NT2/D1 (cell line): ENCODE results near the gene SSH2.

ENCODE experiments used
- SUZ12 ChIP-seq: IDR thresholded peaks from 2 replicates; pipeline ENCODE4 v1.6.1; 2011; ENCODE audit not compliant: insufficient read length, insufficient read depth; ENCODE audit errors: extremely low read depth
- YY1 ChIP-seq: IDR thresholded peaks from 2 replicates; pipeline ENCODE4 v1.6.1; 2011; ENCODE audit not compliant: insufficient read length, insufficient read depth

- TF ChIP-seq YY1 (no peak), SUZ12 (no peak)
These were observed 81.3 kb downstream of the SSH2 start for GRCh38 chr17:29848737-29849136.
